Measurements from ENCODE around the gene DDR2.

Gene DDR2

GRCh38 chr1:162753001-162753658, 120.9 kb downstream of the DDR2 start:
- H3K9ac ChIP-seq, result no peak overlapping the region
- no peaks in the 10 kb centered on the region for H3K27me3 ChIP-seq (ENCODE audit: insufficient read depth, low read depth)
- H3K27ac ChIP-seq, result no peak overlapping the region
- no peak overlapping the region for H3K4me3 ChIP-seq (IDR thresholded peaks at IDR 0.05; ENCODE audit: insufficient read depth, low read depth, low read length)
- no peaks in the 10 kb centered on the region for H3K36me3 ChIP-seq (ENCODE audit: insufficient read depth)
- no peak for TF ChIP-seq CTCF (conservative IDR thresholded peaks at IDR 0.05; ENCODE audit: low read depth, low read length)
- H2AFZ ChIP-seq (ENCODE audit: low read depth), result no peak overlapping the region
- no peak overlapping the region for H3K4me2 ChIP-seq
- H3K79me2 ChIP-seq (ENCODE audit: insufficient read depth, low read depth), result no peaks in the 10 kb centered on the region
- no peaks in the 10 kb centered on the region for H4K20me1 ChIP-seq (ENCODE audit: insufficient read depth)
- H3K4me1 ChIP-seq (ENCODE audit: low read depth, poor library complexity, severe bottlenecking), result no peaks in the 10 kb centered on the region

- H3K27me3 ChIP-seq (ENCODE audit: insufficient read depth, low read depth), result no peaks in the 10 kb centered on the region
- no peaks in the 10 kb centered on the region for H3K36me3 ChIP-seq (ENCODE audit: insufficient read depth)
- no peaks in the 10 kb centered on the region for H3K79me2 ChIP-seq (ENCODE audit: insufficient read depth, low read depth)
- H3K4me1 ChIP-seq (ENCODE audit: low read depth, poor library complexity, severe bottlenecking), result no peaks in the 10 kb centered on the region
- no peak overlapping the region for H3K4me2 ChIP-seq
- no peak overlapping the region for H2AFZ ChIP-seq (ENCODE audit: low read depth)
- H3K9ac ChIP-seq, result no peak overlapping the region
- H4K20me1 ChIP-seq (ENCODE audit: insufficient read depth), result no peaks in the 10 kb centered on the region
- no peak overlapping the region for H3K4me3 ChIP-seq (IDR thresholded peaks at IDR 0.05; ENCODE audit: insufficient read depth, low read depth, low read length)
- no peak overlapping the region for H3K27ac ChIP-seq
- no peak for TF ChIP-seq CTCF (conservative IDR thresholded peaks at IDR 0.05; ENCODE audit: low read depth, low read length)
These were observed 121.8 kb downstream of the DDR2 start for GRCh38 chr1:162753998-162754585.

- no peak for TF ChIP-seq CTCF (conservative IDR thresholded peaks at IDR 0.05; ENCODE audit: low read depth, low read length)
- no peaks in the 10 kb centered on the region for H4K20me1 ChIP-seq (ENCODE audit: insufficient read depth)
- H3K27ac ChIP-seq, result no peak overlapping the region
- no peaks in the 10 kb centered on the region for H3K79me2 ChIP-seq (ENCODE audit: insufficient read depth, low read depth)
- H3K4me2 ChIP-seq, result no peak overlapping the region
- no peak overlapping the region for H3K4me3 ChIP-seq (IDR thresholded peaks at IDR 0.05; ENCODE audit: insufficient read depth, low read depth, low read length)
- H3K9ac ChIP-seq, result no peak overlapping the region
- no peaks in the 10 kb centered on the region for H3K4me1 ChIP-seq (ENCODE audit: low read depth, poor library complexity, severe bottlenecking)
- H3K36me3 ChIP-seq (ENCODE audit: insufficient read depth), result no peaks in the 10 kb centered on the region
- H2AFZ ChIP-seq (ENCODE audit: low read depth), result no peak overlapping the region
- no peaks in the 10 kb centered on the region for H3K27me3 ChIP-seq (ENCODE audit: insufficient read depth, low read depth)
These were observed 123.0 kb downstream of the DDR2 start for GRCh38 chr1:162755306-162755705.

- Histone ChIP-seq H3K79me2 (ENCODE audit: insufficient read depth, low read depth) (no peaks in the 10 kb centered on the region), H3K36me3 (ENCODE audit: insufficient read depth) (no peaks in the 10 kb centered on the region), H3K27me3 (ENCODE audit: insufficient read depth, low read depth) (no peaks in the 10 kb centered on the region), H3K4me3 (IDR thresholded peaks at IDR 0.05; ENCODE audit: insufficient read depth, low read depth, low read length) (no peak overlapping the region), H2AFZ (ENCODE audit: low read depth) (no peak overlapping the region), H4K20me1 (ENCODE audit: insufficient read depth) (no peaks in the 10 kb centered on the region), H3K4me1 (ENCODE audit: low read depth, poor library complexity, severe bottlenecking) (no peaks in the 10 kb centered on the region), H3K4me2 (no peak overlapping the region), H3K9ac (no peak overlapping the region), H3K27ac (no peak overlapping the region)
- no peak for TF ChIP-seq CTCF (conservative IDR thresholded peaks at IDR 0.05; ENCODE audit: low read depth, low read length)
These were observed 124.3 kb downstream of the DDR2 start for GRCh38 chr1:162756523-162756922.

Measured in KMS-11 (cell line).